ENCODE data around the gene FBXL3. TPM values are rescaled to one million over a fixed set of nuclear protein-coding genes. Genes with fewer than 3 reads are reported as not detected.

FBXL3 gene
- total and polyA plus RNA-seq, 2 of the 4 experiments (the other 2 are of a cell fraction): 15.3 to 43.6 TPM

- H3K79me1 ChIP-seq (ENCODE audit: low read depth in 1 of 2, low read length in 2 of 2): peaks cover 11 to 21% of the 10 kb centered on the region in 2 experiments
- H4K91ac ChIP-seq (ENCODE audit: insufficient read depth, low read depth, low read length): no peak overlapping the region
- no peak overlapping the region for H3K4me2 ChIP-seq (ENCODE audit: low read depth, low read length)
- H3K23ac ChIP-seq (ENCODE audit: low read depth, low read length): no peak overlapping the region
- no peak for TF ChIP-seq USF2 (IDR thresholded peaks at IDR 0.05; ENCODE audit: low read depth, low read length)
- no peak for TF ChIP-seq CHD1 (IDR thresholded peaks at IDR 0.05; ENCODE audit: low read depth, low read length)
- TF ChIP-seq RAD21 (IDR thresholded peaks at IDR 0.05; ENCODE audit: low read length): no peak
- TF ChIP-seq NFE2L2 (IDR thresholded peaks at IDR 0.05; ENCODE audit: low read depth, low read length): no peak
- TF ChIP-seq ELK1 (IDR thresholded peaks at IDR 0.05; ENCODE audit: borderline replicate concordance, low read depth, low read length): no peak
- no peak for TF ChIP-seq FOS (IDR thresholded peaks at IDR 0.05; ENCODE audit: low read depth, low read length)
- TF ChIP-seq MXI1 (IDR thresholded peaks at IDR 0.05; ENCODE audit: borderline replicate concordance, low read depth, low read length): no peak
- TF ChIP-seq CTCF (conservative IDR thresholded peaks at IDR 0.05; ENCODE audit: low read depth, low read length): no peak
- no peak for TF ChIP-seq MAZ (IDR thresholded peaks at IDR 0.05; ENCODE audit: borderline replicate concordance, low read depth, low read length)
- no peak for TF ChIP-seq MAFK (IDR thresholded peaks at IDR 0.05; ENCODE audit: low read depth, low read length)
- no peak for TF ChIP-seq SMC3 (IDR thresholded peaks at IDR 0.05; ENCODE audit: low read depth, low read length)
- no peak for TF ChIP-seq BHLHE40 (IDR thresholded peaks at IDR 0.05; ENCODE audit: low read depth, low read length)
- no peak for TF ChIP-seq CEBPB (IDR thresholded peaks at IDR 0.05; ENCODE audit: low read depth, low read length)
- no peak for TF ChIP-seq RFX5 (IDR thresholded peaks at IDR 0.05; ENCODE audit: low read depth, low read length)
- no peak for TF ChIP-seq POLR2A (IDR thresholded peaks at IDR 0.05; ENCODE audit: low read depth, low read length)
- no peak for TF ChIP-seq RCOR1 (IDR thresholded peaks at IDR 0.05; ENCODE audit: insufficient replicate concordance, low read length)
- in situ Hi-C loops (cut with MboI; ENCODE audit: low sequenced_read_pairs): no loop called here
- no peak overlapping the region for H2BK20ac ChIP-seq (ENCODE audit: low read depth, low read length)
- dilution Hi-C loops (cut with HindIII; ENCODE audit: low sequenced_read_pairs, unreplicated experiment): no loop called here
- H2BK15ac ChIP-seq (ENCODE audit: low read depth, low read length): no peak overlapping the region
- H2AFZ ChIP-seq (replicated peaks; ENCODE audit: low read length, poor library complexity): no peak overlapping the region
- WGBS, 2 experiments (ENCODE audit: extremely low coverage in 2 of 2, insufficient read length in 1 of 2): 68% methylated on average over 2 of the region's 4 CpGs; no CpG with 5 or more reads in 1 of the 2 experiments
- H2BK5ac ChIP-seq (ENCODE audit: low read depth, low read length, poor library complexity, severe bottlenecking): no peak overlapping the region
- ATAC-seq (ENCODE audit: low read depth) (no peak), DNase-seq (no peak)
- no peak overlapping the region for H3K56ac ChIP-seq (ENCODE audit: extremely low read depth, insufficient read depth, low read length)
- ChIA-PET POLR2A (ENCODE audit: unreplicated experiment) (interaction anchor here (0.7 kb wide), 1 partner anchor 1213 kb away, joined by 11 read pairs; no protein-coding TSS in a partner anchor), CTCF (interaction anchor here (0.6 to 2.7 kb wide), 12 partner anchors 9 to 1180 kb away, joined by 3 to 15 read pairs (median 4); no protein-coding TSS in a partner anchor)
- no peak overlapping the region for H4K5ac ChIP-seq (ENCODE audit: low read depth, low read length)
- no peak overlapping the region for H3K9ac ChIP-seq (ENCODE audit: low read depth, low read length)
- H3K14ac ChIP-seq (replicated peaks; ENCODE audit: low read depth, low read length): no peak overlapping the region
- no peak overlapping the region for H3K4ac ChIP-seq (ENCODE audit: low read depth, low read length)
- no peak overlapping the region for H4K8ac ChIP-seq (ENCODE audit: low read depth in 2 of 2, low read length in 2 of 2)
- H2BK120ac ChIP-seq (ENCODE audit: low read depth, low read length): no peak overlapping the region
- H3K4me3 ChIP-seq (ENCODE audit: insufficient read depth, low read depth, low read length): no peak overlapping the region
- no peak overlapping the region for H3K18ac ChIP-seq (ENCODE audit: low read depth, low read length)
- BruUV-seq (replicated peaks): no TSS peak
- intact Hi-C loops (cut with micrococcal nuclease): no loop called here
- H3K27me3 ChIP-seq (ENCODE audit: control insufficient read depth, insufficient read depth, low read length): no peaks in the 10 kb centered on the region
- H3K9me3 ChIP-seq (ENCODE audit: control insufficient read depth, insufficient read depth, low read length): no peaks in the 10 kb centered on the region
- H3K9me1 ChIP-seq (ENCODE audit: insufficient read depth, low read length): peaks cover 3% of the 10 kb centered on the region; the same call in 1 of the 2 replicates
- H2AK5ac ChIP-seq (ENCODE audit: low read depth, low read length): no peak overlapping the region
- H3K4me1 ChIP-seq (ENCODE audit: control insufficient read depth, insufficient read depth, low read length): no peaks in the 10 kb centered on the region
- no peak overlapping the region for H2AK9ac ChIP-seq (replicated peaks; ENCODE audit: low read depth, low read length, poor library complexity)
- H3K27ac ChIP-seq (ENCODE audit: insufficient read depth, low read length): no peak overlapping the region
- H3K36me3 ChIP-seq (ENCODE audit: control insufficient read depth, insufficient read depth, low read length): peaks cover 18% of the 10 kb centered on the region
- H4K20me1 ChIP-seq (ENCODE audit: insufficient read depth, low read length): peaks cover 5% of the 10 kb centered on the region; the same call in 1 of the 2 replicates
Measured at GRCh38 chr13:77001963-77002587, 24.9 kb downstream of the FBXL3 start.
